ENCODE measurements around the gene TDRD7.
"Not testable (repeated sequence)": the region's sequence is repeated elsewhere in the genome, so short reads cannot be mapped to it uniquely, and the experiment has no call there.

The TDRD7 gene

GRCh38 chr9:97491216-97491999 lies 79.5 kb downstream of the TDRD7 start:
- H3K4me3 ChIP-seq (ENCODE audit: low read length) = no peak overlapping the region
- no peak for TF ChIP-seq ZNF274 (IDR thresholded peaks at IDR 0.05; ENCODE audit: low read depth, low read length)

DNA sequence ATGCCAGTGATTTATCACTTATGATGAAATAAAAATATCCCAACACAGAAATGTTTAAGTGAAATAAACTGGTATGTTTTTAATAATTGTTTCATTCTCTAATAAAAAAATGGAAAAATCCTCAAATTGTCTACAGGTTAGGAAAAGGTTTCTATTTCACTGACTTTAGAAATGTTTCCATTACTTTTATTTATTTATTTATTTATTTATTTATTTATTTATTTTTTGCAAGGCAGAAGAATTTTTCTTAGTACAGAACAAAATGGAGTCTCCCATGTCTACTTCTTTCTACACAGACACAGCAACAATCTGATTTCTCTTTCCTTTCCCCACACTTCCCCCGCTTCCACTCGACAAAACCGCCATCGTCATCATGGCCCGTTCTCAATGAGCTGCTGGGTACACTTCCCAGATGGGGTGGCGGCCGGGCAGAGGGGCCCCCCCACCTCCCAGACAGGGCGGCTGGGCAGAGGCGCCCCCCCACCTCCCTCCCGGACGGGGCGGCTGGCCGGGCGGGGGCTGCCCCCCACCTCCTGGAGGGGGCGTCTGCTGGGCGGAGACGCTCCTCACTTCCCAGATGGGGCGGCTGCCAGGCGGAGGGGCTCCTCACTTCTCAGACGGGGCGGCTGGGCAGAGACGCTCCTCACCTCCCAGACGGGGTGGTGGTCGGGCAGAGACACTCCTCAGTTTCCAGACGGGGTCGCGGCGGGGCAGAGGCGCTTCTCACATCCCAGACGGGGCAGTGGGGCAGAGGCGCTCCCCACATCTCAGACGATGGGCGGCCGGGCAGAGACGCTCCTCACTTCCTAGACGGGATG lies 85.9 kb downstream of the TDRD7 start:
- not testable (repeated sequence) for H3K4me3 ChIP-seq (ENCODE audit: low read length)

DNA sequence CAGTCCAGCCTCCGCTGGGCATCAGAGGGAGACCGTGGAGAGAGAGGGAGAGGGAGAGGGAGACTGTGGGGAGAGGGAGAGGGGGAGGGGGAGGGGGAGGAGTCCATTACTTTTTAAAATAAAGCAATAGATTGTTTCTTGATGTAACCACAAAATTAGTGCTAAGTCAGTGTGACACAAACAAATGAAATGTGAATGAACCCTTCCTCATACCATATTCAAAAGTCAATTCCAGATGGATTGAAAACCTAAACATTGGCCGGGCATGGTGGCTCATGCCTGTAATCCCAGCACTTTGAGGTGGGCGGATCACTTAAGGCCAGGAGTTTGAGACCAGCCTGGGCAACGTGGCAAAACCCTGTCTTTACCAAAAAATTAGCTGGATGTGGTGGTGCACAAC lies 87.0 kb downstream of the TDRD7 start:
- H3K4me3 ChIP-seq (ENCODE audit: low read length) = not testable (repeated sequence)

DNA sequence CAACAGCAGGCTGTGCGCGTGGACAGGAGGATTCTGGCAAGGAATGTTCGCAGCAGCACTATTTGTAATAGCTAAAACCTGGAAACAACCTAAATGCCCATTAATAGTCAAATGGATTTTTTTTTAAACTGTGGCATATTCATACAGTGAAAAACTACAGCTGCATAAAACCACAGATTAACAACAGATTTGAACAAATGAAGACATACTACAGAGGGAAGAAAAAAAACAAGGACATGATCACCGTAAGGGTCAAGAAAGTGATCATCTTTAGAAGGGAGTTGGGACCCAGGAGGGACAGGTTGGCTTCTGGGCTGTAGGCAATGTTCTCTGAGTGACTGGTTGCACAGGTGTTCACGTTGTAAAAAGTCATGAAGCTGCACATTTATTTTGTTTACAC lies 88.4 kb downstream of the TDRD7 start:
- no peak for TF ChIP-seq ZNF274 (IDR thresholded peaks at IDR 0.05; ENCODE audit: low read depth, low read length)
- no peak overlapping the region for H3K4me3 ChIP-seq (ENCODE audit: low read length)

DNA sequence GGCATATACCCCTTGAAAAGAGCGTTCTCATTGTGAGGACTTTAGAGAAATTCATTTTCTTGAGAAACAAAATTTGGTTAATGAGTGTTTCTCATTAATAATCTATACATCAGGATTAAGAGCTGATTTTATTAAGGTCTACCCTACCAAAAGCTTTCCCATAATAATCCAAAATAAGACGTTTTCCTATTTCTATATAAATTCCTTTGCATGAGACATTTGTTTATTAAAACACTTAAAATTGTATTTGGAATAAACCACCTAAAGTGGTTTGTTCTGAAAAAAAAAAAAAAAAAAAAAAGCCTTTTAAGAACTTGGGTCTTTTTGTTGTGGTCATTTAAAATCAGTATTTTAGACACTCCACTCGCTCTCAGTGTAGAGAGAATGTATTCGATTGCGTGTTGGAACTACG lies 88.9 kb downstream of the TDRD7 start:
- no peak for TF ChIP-seq ZNF274 (IDR thresholded peaks at IDR 0.05; ENCODE audit: low read depth, low read length)

DNA sequence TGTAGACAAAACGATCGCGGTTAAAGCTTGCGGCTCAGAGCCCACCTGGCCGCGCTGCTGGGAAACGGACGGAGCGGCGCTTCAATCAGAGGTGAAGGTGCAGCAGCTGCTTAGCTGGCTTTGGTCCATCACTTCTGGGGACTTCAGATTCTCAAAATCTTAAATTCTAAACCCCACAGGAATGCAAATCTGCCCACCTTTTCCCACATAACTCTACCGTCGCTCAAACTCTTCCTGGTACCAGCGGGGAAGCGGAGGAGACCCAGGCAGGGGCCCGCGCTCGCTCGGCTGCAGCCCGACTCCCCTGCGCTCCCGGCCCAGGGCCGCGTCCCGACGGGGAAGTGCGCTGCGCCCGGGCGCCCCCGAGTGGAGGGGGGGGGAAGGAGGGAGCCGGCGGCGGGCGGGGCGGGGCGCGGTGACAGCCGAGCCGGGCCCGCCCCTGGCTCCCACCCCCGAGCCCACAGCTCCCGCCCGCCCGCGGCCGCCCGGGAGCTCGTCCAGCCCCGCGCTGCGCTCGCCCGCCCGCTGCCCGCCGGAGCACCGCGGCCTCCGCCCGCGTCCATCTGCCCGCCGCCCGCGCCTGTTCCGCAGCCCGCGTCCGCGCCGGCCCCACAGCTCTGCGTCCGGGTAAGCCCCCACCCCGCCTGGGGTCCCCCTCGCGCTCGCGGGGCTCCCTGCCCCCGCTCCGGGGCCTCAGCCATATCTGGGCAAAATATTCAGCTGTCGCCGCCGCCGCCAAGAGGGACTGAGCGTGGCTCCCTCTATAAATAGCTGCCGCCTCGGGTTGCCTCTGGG lies 89.5 kb downstream of the TDRD7 start, which contains the start of gene TMOD1:
TMOD1 (plus strand) TSS at position 490 of the 795 bp plus-strand sequence. CDS start 22,523 bp downstream, outside the sequence.
- peak within 1 kb of the TSS; percentile 67 for H3K4me3 ChIP-seq (ENCODE audit: low read length)
- TF ChIP-seq ZNF274 (IDR thresholded peaks at IDR 0.05; ENCODE audit: low read depth, low read length) = no peak

More for the DNA sequence above, 88.9 kb downstream of the TDRD7 start:
- peak overlapping the region; percentile 12; the same call in 1 of the 2 replicates for H3K4me3 ChIP-seq (ENCODE audit: low read length)

- TF ChIP-seq ZNF274 (IDR thresholded peaks at IDR 0.05; ENCODE audit: low read depth, low read length) = no peak
These were observed 90.0 kb downstream of the TDRD7 start for GRCh38 chr9:97501972-97502221.

DNA sequence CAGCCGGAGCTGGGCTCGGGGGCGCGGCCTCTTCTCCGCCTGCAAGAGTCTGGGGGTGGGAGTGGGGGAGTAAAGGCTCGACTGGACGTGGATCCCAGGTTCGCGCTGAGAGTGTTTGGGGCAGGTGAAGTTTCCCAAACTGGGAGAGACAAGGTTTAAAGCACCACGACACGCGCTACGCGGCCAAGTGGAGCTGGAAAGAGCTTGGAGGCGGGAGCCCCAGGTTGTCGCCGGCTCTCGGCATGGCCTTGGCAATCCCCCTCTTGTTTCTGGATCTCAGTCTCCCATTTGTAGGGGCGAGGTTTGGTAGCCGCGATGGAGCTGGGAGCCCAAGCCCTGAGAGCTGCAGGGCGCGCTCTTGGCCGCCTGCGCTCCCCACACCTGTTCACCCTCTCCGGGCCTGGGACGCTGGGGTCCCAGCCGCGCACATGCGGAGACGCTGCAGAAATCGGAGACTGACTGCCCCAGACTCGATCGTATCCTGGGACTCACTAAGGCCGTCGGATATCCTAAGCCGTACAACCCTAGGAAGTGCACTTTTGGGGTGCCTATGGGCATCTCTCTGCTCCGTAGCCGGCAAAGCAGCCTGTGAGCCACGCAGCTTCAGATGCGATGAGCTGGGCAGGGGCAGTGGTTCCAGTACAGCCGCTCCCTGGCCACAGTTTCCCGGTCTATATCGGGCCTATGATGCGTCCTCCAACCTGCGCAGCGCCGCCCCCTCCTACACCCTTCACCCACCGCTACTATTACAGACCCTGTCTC lies 90.5 kb downstream of the TDRD7 start:
- peak overlapping the region; percentile 67 for H3K4me3 ChIP-seq (ENCODE audit: low read length)
- TF ChIP-seq ZNF274 (IDR thresholded peaks at IDR 0.05; ENCODE audit: low read depth, low read length) = no peak

More at GRCh38 chr9:97501972-97502221, 90.0 kb downstream of the TDRD7 start:
- peak overlapping the region; percentile 67 for H3K4me3 ChIP-seq (ENCODE audit: low read length)

GRCh38 chr9:97502984-97503861 lies 91.3 kb downstream of the TDRD7 start:
- peak overlapping the region; percentile 67; the same call in 1 of the 2 replicates for H3K4me3 ChIP-seq (ENCODE audit: low read length)
- no peak for TF ChIP-seq ZNF274 (IDR thresholded peaks at IDR 0.05; ENCODE audit: low read depth, low read length)

DNA sequence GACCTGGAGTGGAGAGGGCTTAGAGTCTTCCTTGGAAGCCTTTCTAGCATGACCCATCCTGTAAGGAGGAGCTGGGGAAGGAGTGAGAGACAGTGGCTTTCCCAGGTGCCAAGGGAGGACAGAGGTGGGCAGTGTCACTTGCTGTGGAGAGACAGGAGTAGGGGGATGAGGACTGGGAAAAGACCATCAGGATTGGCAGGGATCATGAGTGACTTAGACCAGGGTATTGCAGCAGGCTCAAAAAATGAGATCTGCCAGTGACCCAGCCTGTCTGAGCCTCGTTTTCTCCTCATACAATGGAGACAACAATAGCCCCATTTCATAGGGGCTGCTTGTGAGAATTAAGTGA lies 91.9 kb downstream of the TDRD7 start:
- no peak overlapping the region for H3K4me3 ChIP-seq (ENCODE audit: low read length)
- no peak for TF ChIP-seq ZNF274 (IDR thresholded peaks at IDR 0.05; ENCODE audit: low read depth, low read length)

DNA sequence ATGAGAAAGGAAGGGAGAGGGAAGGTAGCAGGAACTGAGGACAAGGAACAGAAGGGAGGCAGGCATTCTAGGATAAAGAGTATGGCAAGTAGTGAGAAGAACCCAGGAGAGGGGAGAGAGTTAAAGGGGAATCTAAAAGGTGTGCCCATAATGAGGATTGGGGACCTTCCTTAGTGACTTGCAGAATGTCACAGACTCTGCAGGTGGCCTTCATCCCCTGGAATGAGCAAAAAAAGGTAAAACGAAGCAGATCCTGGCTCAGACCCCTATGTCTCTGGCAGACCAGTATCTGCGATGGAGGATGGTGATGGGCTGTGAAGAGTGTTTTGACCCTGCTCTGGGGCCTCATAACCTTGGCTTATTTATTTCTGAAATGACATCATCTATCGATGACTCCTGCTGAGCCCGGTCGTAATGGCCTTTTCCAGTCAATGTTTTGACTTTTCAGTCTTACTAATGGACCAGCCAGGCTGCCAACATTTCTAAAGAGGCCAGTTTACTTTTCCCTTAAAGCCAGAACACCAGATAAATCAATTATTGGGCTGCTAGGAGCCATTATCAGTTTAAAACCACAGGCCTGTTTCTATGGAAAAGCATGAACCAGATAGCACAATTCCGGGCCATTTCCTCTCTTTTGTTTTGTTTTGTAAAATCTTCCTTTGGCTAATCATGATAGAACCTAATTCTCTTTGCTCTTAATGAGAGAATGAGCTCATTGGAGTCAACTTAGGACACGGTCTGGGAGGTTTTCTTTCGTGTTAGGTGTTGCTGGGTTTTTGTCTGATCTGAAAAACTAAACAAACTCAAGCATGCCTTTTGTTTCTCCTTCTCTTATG lies 92.7 kb downstream of the TDRD7 start:
- no peak for TF ChIP-seq ZNF274 (IDR thresholded peaks at IDR 0.05; ENCODE audit: low read depth, low read length)
- no peak overlapping the region for H3K4me3 ChIP-seq (ENCODE audit: low read length)

- no peak overlapping the region for H3K4me3 ChIP-seq (ENCODE audit: low read length)
- TF ChIP-seq ZNF274 (IDR thresholded peaks at IDR 0.05; ENCODE audit: low read depth, low read length) = no peak
These were observed 93.9 kb downstream of the TDRD7 start for GRCh38 chr9:97505845-97506244.
